Mucosa of descending colon (tissue), 3 donors: ENCODE data around the gene DPP10. TPM values are rescaled to one million over a fixed set of nuclear protein-coding genes. Genes with fewer than 3 reads are reported as not detected.

ENCODE experiments used
- ATAC-seq: fragments of 200-7000 bp; cut with Tn5 transposase; one replicate; pipeline ENCODE4 v1.9.1; 2020; ENCODE audit warnings: mild to moderate bottlenecking, moderate library complexity
- DNase-seq, 3 donors: peaks; one replicate each; pipeline ENCODE4 v3.0.0-alpha.2; 2020
- H3K36me3 ChIP-seq: fragments of 200-600 bp; one replicate; pipeline ENCODE4 v1.8.0; 2021; ENCODE audit warnings: low read depth, mild to moderate bottlenecking
- H3K4me1 ChIP-seq: fragments of 200-600 bp; one replicate; pipeline ENCODE4 v1.8.0; 2021; ENCODE audit warnings: low read depth, mild to moderate bottlenecking
- H3K4me3 ChIP-seq: fragments of 200-600 bp; one replicate; pipeline ENCODE4 v1.8.0; 2021; ENCODE audit warnings: mild to moderate bottlenecking
- H3K9me3 ChIP-seq: fragments of 200-600 bp; one replicate; pipeline ENCODE4 v1.8.0; 2021; ENCODE audit warnings: mild to moderate bottlenecking
- CTCF ChIP-seq: fragments of 200-600 bp; IDR thresholded peaks from one replicate; pipeline ENCODE4 v1.8.0; 2022; ENCODE audit warnings: antibody characterized with exemption, mild to moderate bottlenecking
- intact Hi-C, 2 donors: fragments of 100-400 bp; cut with DNase I in 1 of 2; cut with micrococcal nuclease in 1 of 2; formaldehyde crosslinking; loops; one replicate each; pipeline versions ENCODE4 v1.11.0 to v1.11.1; 2022; cut with DNase I, micrococcal nuclease
- total RNA-seq, 3 donors: library from RNA; stranded (reverse); fragmentation: NEBNext Ultra II Directional in 2 of 3; extraction: Animal tissue kit (Norgen Biotek cat#: 25700) in 2 of 3; gene quantifications; one replicate each; pipeline versions ENCODE4 v1.2.1 to v1.2.4, GENCODE V29; 2021 to 2023
- donor health status: DM: no; HTN: no; CAD: no; lungs with moderate emphysema.
- donor health status: DM: no; HTN: no; CAD: no.
- donor health status: DM: no; HTN: yes; CAD: no.

DPP10 gene
- total RNA-seq, 3 donors from 2014 or later, result 6.3 to 12.2 (median 6.9) TPM

- Histone ChIP-seq H3K9me3 (no peaks in the 10 kb centered on the region), H3K4me1 (no peaks in the 10 kb centered on the region), H3K36me3 (no peaks in the 10 kb centered on the region), H3K4me3 (no peak overlapping the region)
- ATAC-seq (no peak), DNase-seq (no peak)
- intact Hi-C loops, result no loop called here
- no peak for TF ChIP-seq CTCF
Observed at GRCh38 chr2:114457956-114458355, 15.5 kb downstream of the DPP10 start.

DNA sequence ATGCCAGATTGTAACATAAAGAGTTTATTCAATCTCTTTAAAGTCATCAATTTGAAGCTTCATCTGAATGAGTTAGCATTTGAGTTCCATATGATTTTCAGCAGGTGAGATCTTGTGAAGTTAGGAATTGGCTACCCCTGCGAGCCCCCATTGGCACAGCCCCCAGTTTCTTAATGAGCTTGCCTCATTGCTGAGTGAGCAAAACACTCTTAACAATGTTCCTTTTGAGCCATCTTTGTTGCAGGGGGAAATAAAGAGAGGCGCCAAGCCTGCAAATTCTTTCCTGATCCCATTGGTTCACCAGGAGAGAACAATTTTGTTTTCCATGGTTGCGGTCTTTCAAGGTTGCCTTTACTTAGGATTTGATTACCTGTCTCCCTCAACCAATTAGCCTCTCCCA is 18.7 kb downstream of the DPP10 start:
- TF ChIP-seq CTCF, result no peak
- Histone ChIP-seq H3K4me3 (no peak overlapping the region), H3K9me3 (no peaks in the 10 kb centered on the region), H3K36me3 (no peaks in the 10 kb centered on the region), H3K4me1 (no peaks in the 10 kb centered on the region)
- no peak for ATAC-seq
- intact Hi-C loops, result no loop called here
- no peak for DNase-seq

DNA sequence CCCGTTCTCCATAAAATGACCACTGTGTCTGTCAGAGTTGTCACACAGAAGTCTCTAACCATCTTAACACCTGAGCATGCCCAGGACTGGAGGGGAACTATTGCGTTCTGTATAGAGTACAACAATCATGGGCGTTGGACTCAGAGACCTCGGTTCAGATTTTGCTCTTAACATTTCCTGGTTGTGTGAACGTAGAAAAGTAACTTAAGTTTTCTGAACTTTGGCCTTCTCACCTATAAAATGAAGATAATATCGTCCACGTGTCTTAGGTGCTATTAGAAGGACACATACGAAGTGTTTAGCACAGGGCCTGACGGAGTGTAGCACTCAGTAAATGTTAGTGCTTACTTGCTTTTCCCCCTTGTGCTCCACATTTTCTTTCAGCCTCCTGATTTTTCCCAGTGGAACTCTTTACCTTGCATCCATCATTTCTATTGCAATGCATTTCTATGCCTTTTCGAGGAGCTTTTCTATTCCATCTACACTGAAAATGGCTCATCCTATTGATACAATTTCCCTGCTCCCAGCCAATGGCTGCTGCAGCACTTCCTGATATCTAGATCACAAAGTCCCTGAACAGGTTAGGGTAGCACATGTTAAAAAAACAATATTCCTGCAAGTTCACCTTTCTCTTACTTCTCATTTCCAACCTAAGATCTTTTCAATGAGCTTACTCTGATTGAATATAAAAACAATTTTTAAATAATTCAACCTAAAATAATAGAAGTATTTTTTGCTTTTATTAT is 22.7 kb downstream of the DPP10 start:
- no peak for TF ChIP-seq CTCF
- DNase-seq (peak in 1 of 3 donors; percentile 19), ATAC-seq (peak; percentile 96)
- intact Hi-C loops, result no loop called here
- no peaks in the 10 kb centered on the region for H3K4me1 ChIP-seq
- H3K9me3 ChIP-seq, result no peaks in the 10 kb centered on the region
- no peak overlapping the region for H3K4me3 ChIP-seq
- H3K36me3 ChIP-seq, result no peaks in the 10 kb centered on the region

- Histone ChIP-seq H3K9me3 (no peaks in the 10 kb centered on the region), H3K4me3 (no peak overlapping the region), H3K36me3 (no peaks in the 10 kb centered on the region), H3K4me1 (no peaks in the 10 kb centered on the region)
- DNase-seq, result no peak
- no peak for TF ChIP-seq CTCF
- intact Hi-C loops, result no loop called here
- ATAC-seq, result no peak
Observed at GRCh38 chr2:114468343-114468742, 25.9 kb downstream of the DPP10 start.

GRCh38 chr2:114472246-114472645 is 29.8 kb downstream of the DPP10 start:
- TF ChIP-seq CTCF, result no peak
- H3K4me1 ChIP-seq, result no peaks in the 10 kb centered on the region
- intact Hi-C loops, result no loop called here

More at GRCh38 chr2:114472246-114472645, 29.8 kb downstream of the DPP10 start:
- no peak overlapping the region for H3K4me3 ChIP-seq
- ATAC-seq (no peak), DNase-seq (no peak)
- no peaks in the 10 kb centered on the region for H3K36me3 ChIP-seq
- no peaks in the 10 kb centered on the region for H3K9me3 ChIP-seq
